Stimulated activated CD8-positive, alpha-beta memory T cell treated with anti-CD3 and anti-CD28 coated beads, Interleukin-7, amount 100 ng/mL, for 1 hour (primary cell): Measurements from ENCODE around the gene TMEM252.

Experiments
- DNase-seq, 2 donors: peaks; one replicate each; pipeline ENCODE4 v3.0.0-alpha.2; 2020; ENCODE audit warnings: low read depth in 2 of 2

TMEM252 gene

DNA sequence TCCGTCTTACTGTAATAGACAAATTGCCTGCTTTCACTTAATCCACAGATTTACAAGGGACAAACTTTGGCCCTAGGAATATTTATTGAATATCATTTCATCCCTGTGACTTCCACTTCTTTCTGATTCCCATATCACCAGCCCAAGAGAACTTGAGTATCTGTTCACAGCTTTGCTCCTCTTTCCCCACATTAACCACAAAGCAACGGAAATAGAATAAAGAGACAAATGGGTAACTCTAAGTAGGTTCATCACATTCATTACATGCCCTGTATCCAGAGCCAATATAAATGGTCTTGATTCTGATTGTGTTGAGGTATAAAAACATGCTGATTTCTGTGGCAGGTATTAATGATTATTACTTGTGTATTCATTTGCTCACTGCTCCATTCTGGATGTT is 41.9 kb downstream of the TMEM252 start:
- DNase-seq = no peak

DNA sequence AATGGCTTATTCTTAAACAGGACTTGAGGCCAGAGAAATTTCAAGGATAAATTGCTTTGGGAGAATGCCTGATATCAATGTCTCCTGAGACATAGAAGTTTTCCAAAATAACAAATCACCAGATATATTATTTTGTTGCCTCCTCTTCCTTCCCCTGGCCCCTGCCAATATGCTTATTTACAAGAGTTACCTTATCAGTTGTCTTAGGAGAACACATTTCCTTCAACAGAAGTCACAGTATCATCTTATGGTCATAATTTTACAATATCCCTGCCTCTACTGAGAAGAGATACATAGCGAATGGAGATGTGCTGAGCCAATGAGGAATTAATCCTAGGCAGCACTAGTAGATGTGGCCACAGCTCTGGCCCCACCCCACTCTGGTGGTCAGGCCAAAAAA is 43.1 kb downstream of the TMEM252 start:
- DNase-seq = no peak

DNA sequence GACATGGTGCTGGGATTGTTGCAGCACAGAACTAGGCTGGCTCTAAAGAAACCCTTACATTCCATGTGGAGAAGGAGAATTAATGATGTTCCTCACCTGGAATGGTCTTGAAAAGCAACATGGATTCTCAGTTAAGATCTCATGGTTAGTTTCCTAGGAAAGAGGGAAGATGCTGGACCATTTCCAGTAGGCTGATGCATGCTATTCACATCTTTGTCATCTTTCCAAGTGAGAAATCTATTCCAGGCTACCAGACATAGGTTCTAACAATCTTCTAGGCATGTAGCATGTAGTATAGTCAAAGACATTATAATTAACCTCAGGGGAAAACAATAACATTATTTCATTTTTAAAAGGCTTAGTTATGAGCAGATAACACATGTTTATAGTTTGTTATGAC is 44.3 kb downstream of the TMEM252 start:
- no peak for DNase-seq

DNA sequence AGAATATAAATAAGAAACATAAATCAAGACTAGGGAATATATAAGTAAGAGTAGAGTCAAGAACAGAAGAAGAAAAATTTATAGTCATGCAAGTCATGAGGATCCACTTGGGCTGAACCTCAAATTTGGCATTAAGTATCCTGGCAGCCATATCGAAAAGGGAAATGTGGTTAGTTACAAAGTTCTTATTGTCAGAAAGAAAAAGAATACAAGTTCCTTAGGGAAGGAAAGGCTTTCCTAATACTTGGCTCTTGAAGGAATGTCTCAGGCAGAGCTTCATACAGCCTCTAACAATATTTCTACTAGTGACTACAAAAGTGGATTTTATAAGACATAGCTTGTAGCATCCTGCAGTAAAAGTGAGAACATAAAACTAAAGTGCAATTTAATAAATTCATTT is 45.4 kb downstream of the TMEM252 start:
- DNase-seq = no peak

DNA sequence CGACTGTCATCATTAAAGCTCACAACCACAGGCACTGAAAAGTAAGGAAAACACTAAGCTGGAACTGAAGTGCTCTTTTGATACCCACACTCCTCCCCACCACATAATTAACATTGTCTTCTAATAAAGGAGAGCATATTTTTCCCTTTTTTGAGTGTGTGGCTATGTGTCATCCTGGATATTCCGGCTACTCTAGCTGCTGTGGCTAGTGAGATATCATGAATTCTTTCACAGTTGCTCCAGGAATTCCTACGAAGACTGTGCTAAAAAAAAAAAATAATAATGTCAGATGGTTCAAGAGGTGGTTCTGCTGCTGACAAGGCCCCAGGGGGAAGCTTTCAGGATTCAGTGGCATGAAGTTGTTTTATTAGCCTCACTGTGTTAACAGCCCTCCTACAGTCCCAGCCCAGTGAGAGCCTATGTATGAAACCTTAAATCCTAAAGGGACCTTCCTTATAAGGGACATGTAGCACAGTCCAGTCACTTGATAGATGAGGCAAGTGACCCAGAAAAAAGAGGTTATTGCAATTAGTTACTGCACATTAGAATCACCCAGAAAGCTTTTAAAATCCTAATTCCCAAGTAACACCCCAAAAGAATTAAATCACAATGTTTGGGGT is 46.6 kb downstream of the TMEM252 start:
- no peak for DNase-seq

DNA sequence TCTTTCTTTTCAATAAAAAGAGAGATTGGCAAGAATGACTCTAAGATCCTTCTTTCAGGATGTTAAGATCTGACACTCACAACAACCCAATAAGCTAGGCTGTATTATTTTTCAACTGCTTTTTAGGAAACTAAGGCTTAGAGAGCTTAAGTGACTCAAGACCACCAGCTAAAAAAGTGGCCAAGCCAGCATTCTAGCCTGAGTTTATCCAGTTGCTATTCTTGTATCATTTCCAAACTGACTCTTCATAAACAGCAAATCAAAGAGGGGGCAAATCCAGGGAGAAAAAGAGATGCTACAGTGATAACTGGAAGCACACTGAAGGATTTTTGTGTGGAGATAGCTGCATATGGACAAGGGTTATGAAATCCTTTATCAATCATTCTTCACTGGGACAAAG is 47.1 kb downstream of the TMEM252 start:
- DNase-seq = no peak

DNA sequence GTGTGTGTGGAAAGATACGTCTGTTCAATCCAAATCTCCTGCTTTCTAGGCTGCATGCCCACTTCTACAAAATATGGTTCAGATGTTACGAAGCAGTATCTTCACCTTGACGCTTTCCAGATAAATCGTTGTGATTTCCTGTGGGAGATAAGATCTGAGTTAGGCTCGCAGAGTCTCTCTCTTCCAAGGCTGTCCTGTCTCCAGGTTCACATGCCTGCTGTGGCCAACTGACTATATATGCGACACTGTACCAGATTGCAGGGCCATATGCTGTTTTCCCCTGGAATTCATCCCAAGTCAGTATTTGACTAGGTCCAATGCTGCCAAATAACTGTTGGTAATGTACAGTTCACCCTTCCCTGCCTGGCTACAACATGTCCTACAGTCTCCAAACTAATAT is 47.9 kb downstream of the TMEM252 start:
- DNase-seq = no peak

DNA sequence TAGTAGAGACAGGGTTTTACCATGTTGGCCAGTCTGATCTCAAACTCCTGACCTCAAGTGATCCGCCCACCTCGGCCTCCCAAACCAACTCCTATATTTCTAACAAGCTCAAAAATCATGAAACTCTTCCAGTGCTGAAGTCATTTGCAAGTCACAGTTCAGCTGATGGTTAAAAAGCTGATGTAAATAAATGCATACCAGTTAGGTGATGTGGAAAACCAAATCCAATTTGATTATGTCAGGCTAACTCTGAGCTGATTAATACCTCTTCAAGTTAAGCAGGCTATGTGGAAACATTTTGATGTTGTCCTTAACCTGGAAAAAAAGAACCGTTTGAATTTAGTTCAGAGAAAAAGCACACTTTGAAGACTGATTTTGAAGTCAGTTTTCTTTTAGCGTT is 51.0 kb downstream of the TMEM252 start:
- no peak for DNase-seq

DNA sequence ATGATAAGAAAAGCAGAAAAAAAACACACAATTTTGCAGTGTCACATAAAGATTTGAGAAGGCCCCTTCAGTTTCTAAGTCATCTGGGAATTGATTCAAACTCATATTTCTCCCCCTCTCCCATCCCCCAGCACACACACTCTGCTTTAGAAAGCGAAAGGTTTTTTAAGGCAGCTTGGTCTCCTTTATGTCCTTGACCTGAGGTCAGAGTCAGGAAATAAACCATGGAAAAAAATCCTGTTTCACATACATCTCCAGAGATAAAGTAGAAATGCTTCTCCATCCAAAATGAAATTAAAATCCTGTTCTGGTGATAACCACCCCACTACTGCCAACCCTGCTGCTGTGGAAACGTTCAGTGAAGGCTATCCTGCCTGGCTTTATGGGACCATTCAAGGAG is 52.6 kb downstream of the TMEM252 start:
- DNase-seq = no peak
